Activated CD8-positive, alpha-beta memory T cell treated with anti-CD3 and anti-CD28 coated beads, Interleukin-2, amount 50 U/mL, for 24 hours (primary cell): ENCODE results near the gene C1orf87.

Experiments
- DNase-seq: peaks from one replicate; pipeline ENCODE4 v3.0.0-alpha.2; 2020; ENCODE audit errors: extremely low read depth

C1orf87 gene

DNA sequence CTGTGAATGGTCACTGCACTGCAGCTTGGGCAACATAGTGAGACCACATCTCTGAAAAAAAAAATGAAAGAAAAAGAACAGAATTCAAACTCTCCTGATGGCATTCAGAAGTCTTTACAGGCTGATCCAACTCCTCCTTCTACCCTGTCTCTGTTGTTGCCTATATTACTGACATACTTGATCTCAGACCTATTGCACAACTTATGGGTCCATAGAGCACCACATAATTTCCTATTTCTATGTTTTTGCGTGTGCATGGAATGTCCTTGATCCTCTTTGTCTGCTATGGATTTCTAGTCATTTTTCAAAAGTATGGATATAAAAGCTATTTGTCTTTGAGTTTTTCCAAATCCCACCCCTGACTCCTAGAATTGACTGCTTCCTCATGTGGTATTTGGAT, 124.6 kb downstream of the C1orf87 start:
- DNase-seq, result no peak

- no peak for DNase-seq
Measured at GRCh38 chr1:59947047-59947938, 126.3 kb downstream of the C1orf87 start.

- no peak for DNase-seq
Measured at GRCh38 chr1:59945790-59946189, 127.8 kb downstream of the C1orf87 start.
